KMS-11 (cell line): ENCODE data around the gene NMU.
"Not testable (repeated sequence)": the region's sequence is repeated elsewhere in the genome, so short reads cannot be mapped to it uniquely, and the experiment has no call there.

Experiments
- H2AFZ ChIP-seq: fragments of 200-600 bp; sonication (generic); 2 replicates; pipeline ENCODE4 v1.6.1; 2016; ENCODE audit warnings: antibody characterized with exemption, mixed run types, low read depth
- H3K27ac ChIP-seq: fragments of 200-600 bp; sonication (generic); 2 replicates; pipeline ENCODE4 v1.6.1; 2016; ENCODE audit warnings: mild to moderate bottlenecking, mixed run types
- H3K27me3 ChIP-seq: fragments of 200-600 bp; sonication (generic); 2 replicates; pipeline ENCODE4 v1.6.1; 2017; ENCODE audit warnings: mild to moderate bottlenecking, low read depth, mixed run types, moderate library complexity; ENCODE audit not compliant: insufficient read depth
- H3K36me3 ChIP-seq: fragments of 200-600 bp; sonication (generic); 2 replicates; pipeline ENCODE4 v1.6.1; 2017; ENCODE audit warnings: mild to moderate bottlenecking, mixed run types; ENCODE audit not compliant: insufficient read depth
- H3K4me1 ChIP-seq: fragments of 200-600 bp; sonication (generic); 2 replicates; pipeline ENCODE4 v1.6.1; 2016; ENCODE audit warnings: mild to moderate bottlenecking, low read depth, mixed run types; ENCODE audit not compliant: poor library complexity, severe bottlenecking
- H3K4me2 ChIP-seq: fragments of 200-600 bp; sonication (generic); 2 replicates; pipeline ENCODE4 v1.7.0; 2016; ENCODE audit warnings: mild to moderate bottlenecking, mixed run types
- H3K4me3 ChIP-seq: fragments of 200-600 bp; sonication (generic); IDR thresholded peaks from 2 replicates; pipeline ENCODE4 v1.6.1; 2017; ENCODE audit warnings: low read depth, low read length, mixed read lengths; ENCODE audit not compliant: insufficient read depth
- H3K79me2 ChIP-seq: fragments of 200-600 bp; sonication (generic); 2 replicates; pipeline ENCODE4 v1.6.1; 2016; ENCODE audit warnings: low read depth, mixed run types; ENCODE audit not compliant: insufficient read depth
- H3K9ac ChIP-seq: fragments of 200-600 bp; sonication (generic); 2 replicates; pipeline ENCODE4 v1.6.1; 2016; ENCODE audit warnings: mild to moderate bottlenecking, mixed run types
- H4K20me1 ChIP-seq: fragments of 200-600 bp; sonication (generic); 2 replicates; pipeline ENCODE4 v1.6.1; 2016; ENCODE audit warnings: mild to moderate bottlenecking, mixed run types; ENCODE audit not compliant: insufficient read depth
- TF ChIP-seq, protein P1 (sequence below): fragments of 200-600 bp; sonication (generic); conservative IDR thresholded peaks from 2 replicates; pipeline ENCODE4 v1.6.1; 2017; ENCODE audit warnings: low read depth, mild to moderate bottlenecking, antibody characterized with exemption, low read length, moderate library complexity, mixed read lengths

The NMU gene

GRCh38 chr4:55598641-55599040, 37.5 kb downstream of the NMU start:
- no peak overlapping the region for H3K4me3 ChIP-seq
- TF ChIP-seq, protein P1, sequence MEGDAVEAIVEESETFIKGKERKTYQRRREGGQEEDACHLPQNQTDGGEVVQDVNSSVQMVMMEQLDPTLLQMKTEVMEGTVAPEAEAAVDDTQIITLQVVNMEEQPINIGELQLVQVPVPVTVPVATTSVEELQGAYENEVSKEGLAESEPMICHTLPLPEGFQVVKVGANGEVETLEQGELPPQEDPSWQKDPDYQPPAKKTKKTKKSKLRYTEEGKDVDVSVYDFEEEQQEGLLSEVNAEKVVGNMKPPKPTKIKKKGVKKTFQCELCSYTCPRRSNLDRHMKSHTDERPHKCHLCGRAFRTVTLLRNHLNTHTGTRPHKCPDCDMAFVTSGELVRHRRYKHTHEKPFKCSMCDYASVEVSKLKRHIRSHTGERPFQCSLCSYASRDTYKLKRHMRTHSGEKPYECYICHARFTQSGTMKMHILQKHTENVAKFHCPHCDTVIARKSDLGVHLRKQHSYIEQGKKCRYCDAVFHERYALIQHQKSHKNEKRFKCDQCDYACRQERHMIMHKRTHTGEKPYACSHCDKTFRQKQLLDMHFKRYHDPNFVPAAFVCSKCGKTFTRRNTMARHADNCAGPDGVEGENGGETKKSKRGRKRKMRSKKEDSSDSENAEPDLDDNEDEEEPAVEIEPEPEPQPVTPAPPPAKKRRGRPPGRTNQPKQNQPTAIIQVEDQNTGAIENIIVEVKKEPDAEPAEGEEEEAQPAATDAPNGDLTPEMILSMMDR: no peak
- peaks cover 11% of the 10 kb centered on the region for H3K4me1 ChIP-seq

DNA sequence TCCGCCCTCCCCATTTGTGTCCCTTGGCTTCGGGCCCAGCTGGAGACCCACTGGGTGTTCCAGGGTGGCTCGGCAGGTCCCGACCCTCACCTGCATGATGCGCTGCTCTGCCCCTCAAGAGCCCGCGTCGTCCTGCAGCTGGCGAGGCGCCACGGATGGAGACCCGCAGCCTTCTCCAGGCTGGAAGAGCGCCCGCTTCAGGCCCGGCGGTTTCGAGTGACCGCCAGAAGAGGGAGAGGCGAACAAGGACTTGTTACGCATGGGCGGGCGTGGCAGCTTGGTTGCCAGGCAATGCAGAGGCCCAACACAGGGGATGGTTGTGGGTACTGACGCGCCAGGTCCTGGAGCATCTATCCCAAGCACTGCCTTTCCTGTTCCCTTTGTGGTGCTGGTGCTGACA, 44.1 kb downstream of the NMU start, which contains the start of gene PDCL2:
Gene PDCL2, minus strand, starts transcription at position 232 of the 400 bp plus-strand sequence. Its CDS starts 136 bp downstream, at position 96.
- no peak within 1 kb of the TSS for H2AFZ ChIP-seq
- H3K9ac ChIP-seq: no peak within 1 kb of the TSS
- H3K4me2 ChIP-seq: no peak within 1 kb of the TSS
- H4K20me1 ChIP-seq: no peaks in the 10 kb centered on the region
- H3K4me1 ChIP-seq: peaks cover 20% of the 10 kb centered on the region
- H3K27me3 ChIP-seq: no peaks in the 10 kb centered on the region
- TF ChIP-seq, protein P1: no peak
- H3K4me3 ChIP-seq: no peak within 1 kb of the TSS
- H3K27ac ChIP-seq: no peak within 1 kb of the TSS
- H3K36me3 ChIP-seq: no peaks in the 10 kb centered on the region
- no peaks in the 10 kb centered on the region for H3K79me2 ChIP-seq

More at GRCh38 chr4:55598641-55599040, 37.5 kb downstream of the NMU start:
- Histone ChIP-seq H2AFZ (no peak overlapping the region), H4K20me1 (no peaks in the 10 kb centered on the region), H3K27me3 (no peaks in the 10 kb centered on the region), H3K79me2 (no peaks in the 10 kb centered on the region), H3K36me3 (no peaks in the 10 kb centered on the region), H3K4me2 (no peak overlapping the region), H3K27ac (no peak overlapping the region), H3K9ac (no peak overlapping the region)

DNA sequence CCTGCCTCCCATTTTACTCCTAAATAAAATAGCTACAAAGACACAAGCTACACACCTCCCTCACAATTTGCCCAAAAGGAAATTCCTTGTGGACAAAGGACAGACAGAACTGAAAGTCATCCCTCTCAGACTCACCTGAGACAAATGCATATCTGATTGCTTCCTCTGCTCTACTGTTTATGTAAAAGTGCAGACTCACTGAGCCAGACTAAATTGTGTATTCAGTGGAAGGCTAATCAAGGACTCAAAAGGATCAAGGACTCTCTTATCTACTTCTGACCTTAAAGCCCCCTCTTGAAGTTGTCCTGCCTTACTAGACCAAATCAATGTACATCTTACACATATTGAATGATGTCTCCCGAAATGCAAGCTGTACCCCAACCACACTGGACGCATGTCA, 47.9 kb downstream of the NMU start:
- no peak overlapping the region for H3K4me2 ChIP-seq
- TF ChIP-seq, protein P1: no peak
- no peak overlapping the region for H3K27ac ChIP-seq
- H3K9ac ChIP-seq: no peak overlapping the region
- peaks cover 4% of the 10 kb centered on the region for H3K4me1 ChIP-seq
- no peaks in the 10 kb centered on the region for H3K36me3 ChIP-seq
- H3K27me3 ChIP-seq: no peaks in the 10 kb centered on the region
- H4K20me1 ChIP-seq: no peaks in the 10 kb centered on the region
- no peaks in the 10 kb centered on the region for H3K79me2 ChIP-seq
- no peak overlapping the region for H3K4me3 ChIP-seq
- H2AFZ ChIP-seq: no peak overlapping the region

GRCh38 chr4:55582773-55583172, 53.3 kb downstream of the NMU start:
- H3K4me3 ChIP-seq, H3K27ac ChIP-seq, H3K36me3 ChIP-seq, H2AFZ ChIP-seq, H3K79me2 ChIP-seq, H3K4me2 ChIP-seq, H3K9ac ChIP-seq, H4K20me1 ChIP-seq, H3K4me1 ChIP-seq, H3K27me3 ChIP-seq: not testable (repeated sequence)

GRCh38 chr4:55578341-55579010, 57.6 kb downstream of the NMU start:
- Histone ChIP-seq H3K27ac (no peak overlapping the region), H3K4me3 (no peak overlapping the region), H3K79me2 (no peaks in the 10 kb centered on the region), H3K4me1 (no peaks in the 10 kb centered on the region), H2AFZ (no peak overlapping the region), H3K27me3 (no peaks in the 10 kb centered on the region), H3K9ac (no peak overlapping the region), H3K4me2 (no peak overlapping the region), H4K20me1 (no peaks in the 10 kb centered on the region), H3K36me3 (no peaks in the 10 kb centered on the region)
- TF ChIP-seq, protein P1: no peak
